Testis (tissue), 2 donors: ENCODE data around the gene SMAD6.

Experiments
- POLR2A ChIP-seq: fragments of 450-650 bp; IDR thresholded peaks from one replicate; pipeline ENCODE4 v1.6.1; 2017; ENCODE audit warnings: antibody characterized with exemption, mild to moderate bottlenecking, moderate library complexity
- TF ChIP-seq, protein P1 (sequence below), 3 experiments: fragments of 450-650 bp in 2 of 3; fragments of 200-600 bp in 1 of 3; sonication (generic) in 1 of 3; IDR thresholded peaks; one replicate each; pipeline ENCODE4 v1.5.1; 2016 to 2019; ENCODE audit warnings: antibody characterized with exemption in 3 of 3, mild to moderate bottlenecking in 2 of 3, moderate library complexity in 1 of 3

DNA sequence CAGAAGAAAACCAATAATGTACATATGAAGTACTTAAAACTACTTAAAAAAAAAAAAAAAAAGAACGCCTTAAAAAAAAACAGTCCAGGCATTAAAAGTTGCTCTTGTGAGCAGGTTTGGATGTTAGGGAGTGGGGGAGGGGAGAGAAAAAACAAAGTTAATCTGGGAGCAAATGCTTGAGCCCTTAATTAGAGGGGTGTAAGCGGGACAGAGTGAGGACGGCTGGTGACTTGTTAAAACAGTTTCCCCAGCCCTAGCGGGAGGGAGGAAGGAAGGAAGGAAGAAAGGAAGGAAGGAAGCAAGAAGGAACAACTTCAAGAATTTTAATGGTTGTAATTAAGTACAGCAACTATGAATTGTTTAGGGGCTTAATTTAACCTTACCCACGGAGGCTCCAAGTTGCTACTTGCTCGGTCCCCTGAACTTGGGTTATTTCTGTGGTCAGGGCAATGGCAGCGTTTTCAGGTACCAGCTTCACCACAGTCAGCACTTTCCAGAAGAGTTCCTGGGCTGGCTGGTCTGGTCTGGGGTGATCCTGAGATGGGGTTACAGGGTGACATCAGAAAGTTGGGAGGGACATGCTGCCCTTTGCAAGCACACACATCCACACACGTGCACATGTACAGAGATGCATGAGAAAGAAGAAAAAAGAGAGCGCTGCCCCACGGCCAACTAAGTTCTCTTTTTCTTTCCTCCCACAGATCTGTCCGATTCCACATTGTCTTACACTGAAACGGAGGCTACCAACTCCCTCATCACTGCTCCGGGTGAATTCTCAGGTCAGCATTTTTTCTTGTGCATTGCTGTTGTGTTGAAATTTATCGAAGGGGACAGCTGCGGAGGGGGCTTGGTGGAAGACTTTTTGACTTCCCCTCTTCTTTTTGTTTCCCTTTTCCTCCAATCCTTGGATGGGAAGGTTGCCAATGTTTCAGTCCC lies 14.0 kb downstream of the SMAD6 start:
- TF ChIP-seq, protein P1, sequence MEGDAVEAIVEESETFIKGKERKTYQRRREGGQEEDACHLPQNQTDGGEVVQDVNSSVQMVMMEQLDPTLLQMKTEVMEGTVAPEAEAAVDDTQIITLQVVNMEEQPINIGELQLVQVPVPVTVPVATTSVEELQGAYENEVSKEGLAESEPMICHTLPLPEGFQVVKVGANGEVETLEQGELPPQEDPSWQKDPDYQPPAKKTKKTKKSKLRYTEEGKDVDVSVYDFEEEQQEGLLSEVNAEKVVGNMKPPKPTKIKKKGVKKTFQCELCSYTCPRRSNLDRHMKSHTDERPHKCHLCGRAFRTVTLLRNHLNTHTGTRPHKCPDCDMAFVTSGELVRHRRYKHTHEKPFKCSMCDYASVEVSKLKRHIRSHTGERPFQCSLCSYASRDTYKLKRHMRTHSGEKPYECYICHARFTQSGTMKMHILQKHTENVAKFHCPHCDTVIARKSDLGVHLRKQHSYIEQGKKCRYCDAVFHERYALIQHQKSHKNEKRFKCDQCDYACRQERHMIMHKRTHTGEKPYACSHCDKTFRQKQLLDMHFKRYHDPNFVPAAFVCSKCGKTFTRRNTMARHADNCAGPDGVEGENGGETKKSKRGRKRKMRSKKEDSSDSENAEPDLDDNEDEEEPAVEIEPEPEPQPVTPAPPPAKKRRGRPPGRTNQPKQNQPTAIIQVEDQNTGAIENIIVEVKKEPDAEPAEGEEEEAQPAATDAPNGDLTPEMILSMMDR (IDR thresholded peaks at IDR 0.05): no peak
- no peak for TF ChIP-seq POLR2A
